ENCODE results near the gene PROSER3.
"Not testable (repeated sequence)": the region's sequence is repeated elsewhere in the genome, so short reads cannot be mapped to it uniquely, and the experiment has no call there.

The PROSER3 gene

GRCh38 chr19:35755550-35756376 lies 2.2 kb upstream of the PROSER3 start:
- DNase-seq, result no peak

GRCh38 chr19:35756377-35757230 lies 1.4 kb upstream of the PROSER3 start, which contains the start of gene HSPB6:
HSPB6 (minus strand) TSS chr19:35757029; CDS start chr19:35757008, 21 bp downstream.
- DNase-seq, result no peak

DNA sequence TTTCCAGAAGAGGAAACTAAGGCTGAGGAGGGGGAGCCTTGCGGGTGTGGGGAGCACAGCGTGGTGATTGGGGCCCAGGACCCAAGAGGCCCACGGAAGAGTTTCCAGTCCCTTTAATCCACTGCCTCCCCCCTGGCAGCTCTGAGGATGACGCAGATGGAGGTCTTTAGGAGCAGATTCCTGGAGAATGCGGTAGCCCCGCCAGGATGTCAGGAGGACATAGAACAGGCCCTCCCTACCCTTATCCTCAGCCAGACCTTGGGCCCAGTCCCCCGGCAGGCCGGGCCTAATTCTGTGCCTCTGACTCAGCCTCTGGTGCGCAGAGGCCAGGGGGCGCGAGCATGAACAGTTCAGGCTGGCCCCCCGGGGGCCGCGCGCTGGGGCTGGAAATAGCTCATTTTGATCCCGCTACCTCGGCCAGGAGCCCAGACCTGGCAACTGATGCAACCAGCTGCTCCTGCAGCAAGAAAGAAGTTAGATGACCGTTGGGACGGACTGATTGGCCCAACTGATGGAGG lies 686 bp upstream of the PROSER3 start:
- no peak for DNase-seq

GRCh38 chr19:35759697-35760096 lies 1.7 kb downstream of the PROSER3 start:
- no peak for DNase-seq

DNA sequence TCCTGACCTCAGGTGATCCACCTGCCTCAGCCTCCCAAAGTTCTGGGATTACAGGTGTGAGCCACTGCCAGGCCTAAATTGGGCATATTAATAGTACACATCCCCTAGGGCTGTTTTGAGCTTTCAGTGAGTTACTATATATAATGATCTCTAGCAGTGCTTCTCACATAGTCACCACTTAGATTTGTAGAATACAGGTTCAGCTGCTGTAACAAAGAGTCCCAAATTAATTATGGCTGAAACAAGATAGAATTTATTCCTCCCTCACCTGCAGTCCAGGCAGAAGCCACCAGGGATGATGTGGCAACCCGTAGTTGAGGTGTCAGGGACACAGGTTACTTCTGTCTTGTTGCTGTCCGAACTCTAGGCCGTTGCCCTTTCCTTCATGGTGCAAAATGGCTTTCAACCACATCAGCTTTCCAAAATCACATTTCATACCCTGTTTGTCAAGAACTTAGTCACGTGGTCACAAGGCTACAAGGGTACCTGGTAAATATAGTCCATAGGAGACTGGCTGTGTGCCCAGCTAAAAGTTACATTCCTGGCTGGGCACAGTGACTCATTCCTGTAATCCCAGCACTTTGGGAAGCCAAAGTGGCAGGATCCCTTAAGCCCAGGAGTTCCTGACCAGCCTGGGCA lies 2.9 kb downstream of the PROSER3 start:
- no peak for DNase-seq

GRCh38 chr19:35764432-35765315 lies 6.7 kb downstream of the PROSER3 start:
- DNase-seq, result no peak

GRCh38 chr19:35766571-35767104 lies 8.7 kb downstream of the PROSER3 start:
- DNase-seq, result no peak

- DNase-seq, result no peak
These were observed 9.5 kb downstream of the PROSER3 start for GRCh38 chr19:35767288-35768081.

DNA sequence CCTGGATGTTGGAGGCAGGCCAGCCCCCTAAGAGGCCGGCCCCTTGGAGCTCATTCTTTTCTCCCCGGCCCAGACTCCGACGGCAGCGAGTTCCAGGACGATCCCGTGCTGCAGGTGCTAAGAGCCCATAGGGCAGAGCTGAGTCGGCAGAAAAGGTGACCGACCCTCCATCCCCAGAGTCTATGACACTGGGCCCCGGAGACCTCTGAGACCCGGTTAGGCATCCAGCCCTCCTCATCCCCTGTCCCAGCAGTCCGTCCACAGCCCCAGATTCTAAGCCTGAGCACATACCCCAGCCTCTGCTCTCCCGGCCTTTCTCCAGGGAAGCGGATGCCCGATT lies 10.1 kb downstream of the PROSER3 start:
- DNase-seq, result no peak

DNA sequence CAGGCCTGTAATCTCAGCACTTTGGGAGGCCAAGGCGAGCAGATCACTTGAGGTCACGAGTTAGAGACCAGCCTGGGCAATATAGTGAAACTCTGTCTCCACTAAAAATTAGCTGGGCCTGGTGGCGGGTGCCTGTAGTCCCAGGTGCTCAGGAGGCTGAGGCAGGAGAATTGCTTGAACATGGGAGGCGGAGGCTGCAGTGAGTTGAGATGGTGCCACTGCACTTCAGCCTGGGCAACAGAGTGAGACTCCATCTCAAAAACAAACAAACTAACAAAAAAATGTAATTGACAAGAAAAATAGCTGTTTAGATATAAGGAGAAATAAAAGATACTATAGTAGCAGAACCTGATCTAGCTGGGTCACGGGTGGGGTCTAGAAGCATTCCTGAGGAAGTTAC lies 14.4 kb downstream of the PROSER3 start:
- not testable (repeated sequence) for DNase-seq

DNA sequence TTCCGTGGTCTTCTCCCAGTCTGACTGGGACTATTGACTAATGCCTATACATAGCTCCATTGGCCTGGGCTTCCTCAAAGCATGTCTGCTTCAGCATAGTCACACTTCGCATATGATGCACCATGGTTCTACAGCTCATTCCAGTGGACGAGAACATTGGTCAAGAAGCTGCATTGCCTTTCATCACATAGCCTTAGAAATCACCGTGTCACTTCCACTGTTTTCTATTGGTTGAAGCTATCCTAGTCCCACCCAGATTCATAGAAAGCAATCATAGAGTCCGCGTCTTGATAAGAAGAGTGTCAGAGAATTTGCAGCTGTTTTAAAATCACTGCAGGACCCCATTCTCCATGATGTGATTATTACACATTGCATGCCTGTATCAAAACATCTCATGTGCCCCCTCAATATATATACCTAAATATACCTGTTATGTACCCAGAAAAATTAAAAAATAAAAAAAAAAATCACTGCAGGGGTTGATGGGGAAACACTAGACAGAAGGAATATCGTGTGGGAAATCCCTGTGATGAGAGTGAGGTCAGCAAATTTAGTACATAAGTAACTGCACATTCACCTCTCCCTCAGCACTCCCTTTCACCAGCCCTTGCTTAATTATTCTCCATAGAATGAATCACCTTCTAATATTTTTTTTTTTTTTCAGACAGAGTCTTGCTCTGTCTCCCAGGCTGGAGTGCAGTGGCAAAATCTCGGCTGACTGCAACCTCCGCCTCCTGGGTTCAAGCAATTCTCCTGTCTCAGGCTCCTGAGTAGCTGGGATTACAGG lies 15.2 kb downstream of the PROSER3 start:
- DNase-seq, result no peak

GRCh38 chr19:35774274-35775045 lies 16.5 kb downstream of the PROSER3 start:
- no peak for DNase-seq

- no peak for DNase-seq
These were observed 17.0 kb downstream of the PROSER3 start for GRCh38 chr19:35775046-35775297.

GRCh38 chr19:35775298-35776101 lies 17.5 kb downstream of the PROSER3 start, which contains the start of gene ARHGAP33:
ARHGAP33 (plus strand) TSS chr19:35775564; CDS start chr19:35775659, 95 bp downstream.
- peak; percentile 99 for DNase-seq

DNA sequence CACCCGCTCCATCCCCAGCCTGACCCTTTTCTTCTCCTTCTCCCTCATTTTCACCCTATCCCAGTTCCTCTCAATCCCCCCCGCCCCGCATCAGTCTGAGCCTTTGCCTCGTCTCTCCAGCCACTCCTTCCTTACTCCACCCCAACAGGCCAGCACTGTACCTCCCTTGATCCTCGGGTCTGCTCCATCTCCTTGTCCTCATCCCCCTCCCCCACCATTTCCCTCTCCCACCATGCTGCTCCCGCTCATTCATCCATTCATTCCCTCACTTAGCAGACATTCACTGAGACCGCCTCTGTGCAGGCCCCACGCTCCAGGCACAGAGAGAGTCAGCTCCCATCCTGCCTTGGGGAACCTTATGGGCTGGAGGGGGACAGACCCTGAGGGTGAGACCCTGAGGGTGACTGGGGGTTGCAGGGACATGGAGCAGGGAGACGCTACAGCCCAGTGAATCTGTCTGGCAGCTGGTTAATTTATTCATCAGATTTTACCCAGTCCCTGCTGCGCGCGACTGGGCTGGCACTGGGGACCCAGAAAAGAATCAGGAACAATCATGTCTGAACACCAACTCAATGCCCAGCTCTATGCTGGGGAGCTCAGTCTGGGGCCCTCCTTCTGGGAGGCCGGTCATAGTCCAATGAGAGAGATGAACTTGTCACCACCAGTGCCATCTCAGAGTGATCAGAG lies 18.3 kb downstream of the PROSER3 start:
- no peak for DNase-seq

DNA sequence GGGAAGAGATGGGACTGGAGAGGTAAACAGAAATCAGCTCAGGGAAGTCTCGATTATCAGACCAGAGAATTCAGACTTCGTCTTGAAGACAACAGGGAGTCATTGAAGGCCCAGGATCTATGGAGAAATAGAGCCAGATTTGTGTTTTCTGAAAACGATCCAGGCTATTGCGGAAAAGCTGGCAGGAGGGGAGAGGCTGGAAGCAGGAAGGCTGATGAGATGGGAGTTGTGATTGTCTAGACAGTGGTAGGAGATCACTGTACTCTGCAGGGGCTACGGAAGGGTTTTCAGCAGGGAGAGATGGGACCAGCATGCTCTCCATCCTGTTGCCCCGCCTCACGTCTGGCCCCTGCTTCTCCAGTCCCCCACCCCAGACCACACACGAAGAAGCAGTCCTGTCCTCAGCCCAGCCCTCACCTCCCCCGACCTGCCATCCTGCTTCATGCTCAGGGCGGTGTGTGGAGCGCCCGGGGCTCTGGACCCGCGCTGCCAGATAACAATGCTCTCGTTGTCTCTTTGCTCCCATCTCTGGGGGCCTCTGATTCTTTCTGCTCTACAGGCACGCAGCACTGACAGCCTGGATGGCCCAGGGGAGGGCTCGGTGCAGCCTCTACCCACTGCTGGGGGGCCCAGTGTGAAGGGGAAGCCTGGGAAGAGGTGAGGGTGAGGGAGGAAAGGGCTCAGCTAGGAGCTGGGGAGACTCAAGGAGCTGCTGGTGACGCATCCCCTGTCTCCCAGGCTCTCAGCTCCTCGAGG lies 19.3 kb downstream of the PROSER3 start:
- DNase-seq, result no peak

- DNase-seq, result no peak
These were observed 20.0 kb downstream of the PROSER3 start for GRCh38 chr19:35777961-35778360.
